ENCODE measurements around the gene LRRC45.

The LRRC45 gene

GRCh38 chr17:82015311-82015971 is 7.7 kb upstream of the LRRC45 start:
- TF ChIP-seq POLR2A (IDR thresholded peaks at IDR 0.05; ENCODE audit: low read depth, low read length), result no peak
- DNase-seq (ENCODE audit: insufficient read length, low spot score) (no peak), FAIRE-seq (no peak)

GRCh38 chr17:82016061-82016874 is 6.8 kb upstream of the LRRC45 start:
- no peak for FAIRE-seq
- no peak for DNase-seq (ENCODE audit: insufficient read length, low spot score)
- no peak for TF ChIP-seq POLR2A (IDR thresholded peaks at IDR 0.05; ENCODE audit: low read depth, low read length)

- DNase-seq (ENCODE audit: insufficient read length, low spot score) (no peak), FAIRE-seq (no peak)
- no peak for TF ChIP-seq POLR2A (IDR thresholded peaks at IDR 0.05; ENCODE audit: low read depth, low read length)
These were observed 6.1 kb upstream of the LRRC45 start for GRCh38 chr17:82016875-82017459.

GRCh38 chr17:82017612-82018151 is 5.4 kb upstream of the LRRC45 start:
- TF ChIP-seq POLR2A (IDR thresholded peaks at IDR 0.05; ENCODE audit: low read depth, low read length), result no peak
- FAIRE-seq (no peak), DNase-seq (ENCODE audit: insufficient read length, low spot score) (no peak)

- no peak for TF ChIP-seq POLR2A (IDR thresholded peaks at IDR 0.05; ENCODE audit: low read depth, low read length)
- DNase-seq (ENCODE audit: insufficient read length, low spot score) (no peak), FAIRE-seq (no peak)
These were observed 4.7 kb upstream of the LRRC45 start for GRCh38 chr17:82018152-82018988.

GRCh38 chr17:82018989-82019689 is 4.0 kb upstream of the LRRC45 start:
- no peak for FAIRE-seq
- no peak for TF ChIP-seq POLR2A (IDR thresholded peaks at IDR 0.05; ENCODE audit: low read depth, low read length)
- no peak for DNase-seq (ENCODE audit: insufficient read length, low spot score)

- FAIRE-seq, result no peak
- DNase-seq (ENCODE audit: insufficient read length, low spot score), result peak; percentile 69
- no peak for TF ChIP-seq POLR2A (IDR thresholded peaks at IDR 0.05; ENCODE audit: low read depth, low read length)
These were observed 3.2 kb upstream of the LRRC45 start for GRCh38 chr17:82019690-82020571.

- DNase-seq (ENCODE audit: insufficient read length, low spot score), result no peak
- no peak for TF ChIP-seq POLR2A (IDR thresholded peaks at IDR 0.05; ENCODE audit: low read depth, low read length)
- FAIRE-seq, result no peak
These were observed 2.5 kb upstream of the LRRC45 start for GRCh38 chr17:82020572-82021106.

GRCh38 chr17:82021107-82021899 is 1.8 kb upstream of the LRRC45 start:
- no peak for TF ChIP-seq POLR2A (IDR thresholded peaks at IDR 0.05; ENCODE audit: low read depth, low read length)
- peak; percentile 79 for DNase-seq (ENCODE audit: insufficient read length, low spot score)
- FAIRE-seq, result no peak

- FAIRE-seq (no peak), DNase-seq (ENCODE audit: insufficient read length, low spot score) (no peak)
- TF ChIP-seq POLR2A (IDR thresholded peaks at IDR 0.05; ENCODE audit: low read depth, low read length), result no peak
These were observed 1.2 kb upstream of the LRRC45 start for GRCh38 chr17:82021900-82022309.

GRCh38 chr17:82022310-82022980 is 660 bp upstream of the LRRC45 start, which contains the start of gene CENPX:
CENPX (minus strand) TSS chr17:82022878; CDS start chr17:82022861, 17 bp downstream.
- TF ChIP-seq POLR2A (IDR thresholded peaks at IDR 0.05; ENCODE audit: low read depth, low read length), result peak; percentile 88
- no peak for DNase-seq (ENCODE audit: insufficient read length, low spot score)
- no peak for FAIRE-seq
